Liver (tissue), 3 donors: ENCODE measurements around the gene SNAP25.

Experiments used
- CTCF ChIP-seq: fragments of 150-350 bp; IDR thresholded peaks from 2 replicates; pipeline ENCODE4 v1.5.1; 2017; ENCODE audit warnings: improper control_type of control experiment, low read depth, low read length; ENCODE audit not compliant: missing input control
- JUND ChIP-seq, 2 donors: IDR thresholded peaks; 2 replicates each; pipeline ENCODE4 v1.6.1; 2016; ENCODE audit warnings: antibody characterized with exemption in 2 of 2
- RAD21 ChIP-seq, 2 donors: IDR thresholded peaks; 2 replicates each; pipeline ENCODE4 v1.6.1; 2016; ENCODE audit warnings: antibody characterized with exemption in 2 of 2, mild to moderate bottlenecking in 2 of 2
- ZBTB33 ChIP-seq: IDR thresholded peaks from 2 replicates; pipeline ENCODE4 v1.6.1; 2016; ENCODE audit warnings: antibody characterized with exemption
- TF ChIP-seq, protein P1 (sequence below): IDR thresholded peaks from 2 replicates; pipeline ENCODE4 v1.6.1; 2016; ENCODE audit warnings: antibody characterized with exemption, mild to moderate bottlenecking
- donor health status: healthy.
- donor health status: healthy.

DNA sequence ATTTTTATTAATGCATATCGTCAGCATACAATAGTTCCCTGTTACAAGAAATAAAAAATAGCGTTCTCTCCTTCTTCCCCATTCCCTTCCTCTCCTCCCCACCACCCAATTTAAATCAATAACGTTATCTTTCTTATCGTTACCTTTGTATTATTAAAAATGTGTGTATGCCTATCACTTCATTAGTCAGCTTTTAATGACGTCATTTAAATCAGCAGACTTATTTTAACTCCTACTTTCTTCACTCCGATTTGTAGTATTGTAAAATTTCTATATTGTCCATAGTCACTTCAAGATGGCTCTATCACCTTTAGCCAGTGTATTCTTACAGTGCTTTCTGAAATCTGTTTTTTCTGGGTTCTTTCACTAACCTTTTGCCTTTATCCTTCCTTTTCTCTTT, 126.3 kb downstream of the SNAP25 start:
- TF ChIP-seq CTCF (no peak), RAD21 (IDR thresholded peaks at IDR 0.05) (no peak), JUND (IDR thresholded peaks at IDR 0.05) (no peak), ZBTB33 (no peak)
- TF ChIP-seq, protein P1, sequence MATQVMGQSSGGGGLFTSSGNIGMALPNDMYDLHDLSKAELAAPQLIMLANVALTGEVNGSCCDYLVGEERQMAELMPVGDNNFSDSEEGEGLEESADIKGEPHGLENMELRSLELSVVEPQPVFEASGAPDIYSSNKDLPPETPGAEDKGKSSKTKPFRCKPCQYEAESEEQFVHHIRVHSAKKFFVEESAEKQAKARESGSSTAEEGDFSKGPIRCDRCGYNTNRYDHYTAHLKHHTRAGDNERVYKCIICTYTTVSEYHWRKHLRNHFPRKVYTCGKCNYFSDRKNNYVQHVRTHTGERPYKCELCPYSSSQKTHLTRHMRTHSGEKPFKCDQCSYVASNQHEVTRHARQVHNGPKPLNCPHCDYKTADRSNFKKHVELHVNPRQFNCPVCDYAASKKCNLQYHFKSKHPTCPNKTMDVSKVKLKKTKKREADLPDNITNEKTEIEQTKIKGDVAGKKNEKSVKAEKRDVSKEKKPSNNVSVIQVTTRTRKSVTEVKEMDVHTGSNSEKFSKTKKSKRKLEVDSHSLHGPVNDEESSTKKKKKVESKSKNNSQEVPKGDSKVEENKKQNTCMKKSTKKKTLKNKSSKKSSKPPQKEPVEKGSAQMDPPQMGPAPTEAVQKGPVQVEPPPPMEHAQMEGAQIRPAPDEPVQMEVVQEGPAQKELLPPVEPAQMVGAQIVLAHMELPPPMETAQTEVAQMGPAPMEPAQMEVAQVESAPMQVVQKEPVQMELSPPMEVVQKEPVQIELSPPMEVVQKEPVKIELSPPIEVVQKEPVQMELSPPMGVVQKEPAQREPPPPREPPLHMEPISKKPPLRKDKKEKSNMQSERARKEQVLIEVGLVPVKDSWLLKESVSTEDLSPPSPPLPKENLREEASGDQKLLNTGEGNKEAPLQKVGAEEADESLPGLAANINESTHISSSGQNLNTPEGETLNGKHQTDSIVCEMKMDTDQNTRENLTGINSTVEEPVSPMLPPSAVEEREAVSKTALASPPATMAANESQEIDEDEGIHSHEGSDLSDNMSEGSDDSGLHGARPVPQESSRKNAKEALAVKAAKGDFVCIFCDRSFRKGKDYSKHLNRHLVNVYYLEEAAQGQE: no peak
